PC-9 (cell line): ENCODE data around the gene LMX1B. TPM values are rescaled to one million over a fixed set of nuclear protein-coding genes. Genes with fewer than 3 reads are reported as not detected.
"Not testable (repeated sequence)": the region's sequence is repeated elsewhere in the genome, so short reads cannot be mapped to it uniquely, and the experiment has no call there.

Experiments
- BruUV-seq: library from RNA; stranded (reverse); fragments of 400-500 nt; replicated peaks from 2 replicates; lab custom pipeline; 2021; lab: Mats Ljungman, UMichigan
- CTCF ChIA-PET: fragments of 300-600 bp; sonication (Branson Sonifier 250); formaldehyde crosslinking; loops from one replicate; lab custom pipeline; 2022; ENCODE audit warnings: antibody characterized with exemption; lab: Charles Lee
- POLR2A ChIA-PET: fragments of 300-600 bp; sonication (Branson Sonifier 250); formaldehyde crosslinking; loops from one replicate; lab custom pipeline; 2022; ENCODE audit warnings: antibody characterized with exemption; ENCODE audit not compliant: unreplicated experiment; lab: Charles Lee
- DNase-seq, 2 experiments: peaks; one replicate each; pipeline versions ENCODE4 v3.0.0 to v3.0.0-alpha.2; 2015 to 2022; ENCODE audit warnings: mixed read lengths in 1 of 2
- H2AFZ ChIP-seq: fragments of 200-600 bp; sonication (generic); 2 replicates; pipeline ENCODE4 v1.8.1; 2017; ENCODE audit warnings: antibody characterized with exemption
- H3F3A ChIP-seq: fragments of 200-600 bp; sonication (generic); 2 replicates; pipeline ENCODE4 v1.8.1; 2017; ENCODE audit warnings: antibody characterized with exemption, mild to moderate bottlenecking, low read depth; ENCODE audit not compliant: insufficient read depth
- H3K27ac ChIP-seq: fragments of 200-600 bp; sonication (generic); 2 replicates; pipeline ENCODE4 v1.6.1; 2016; ENCODE audit warnings: mixed run types
- H3K27me3 ChIP-seq: fragments of 200-600 bp; sonication (generic); 2 replicates; pipeline ENCODE4 v1.6.1; 2016; ENCODE audit warnings: low read depth, mixed run types; ENCODE audit not compliant: insufficient read depth
- H3K36me3 ChIP-seq: fragments of 200-600 bp; sonication (generic); 2 replicates; pipeline ENCODE4 v1.6.1; 2016; ENCODE audit warnings: low read depth, mixed run types
- H3K4me1 ChIP-seq: fragments of 200-600 bp; sonication (generic); replicated peaks from 2 replicates; pipeline ENCODE4 v1.6.1; 2016; ENCODE audit warnings: mixed run types; ENCODE audit not compliant: insufficient read depth
- H3K4me2 ChIP-seq: fragments of 200-600 bp; sonication (generic); 2 replicates; pipeline ENCODE4 v1.6.1; 2017; ENCODE audit warnings: mixed run types
- H3K4me3 ChIP-seq: fragments of 200-600 bp; sonication (generic); 2 replicates; pipeline ENCODE4 v1.6.1; 2016; ENCODE audit warnings: mixed run types
- H3K79me2 ChIP-seq: fragments of 200-600 bp; sonication (generic); 2 replicates; pipeline ENCODE4 v1.6.1; 2017; ENCODE audit warnings: low read depth, mixed run types
- H3K9me2 ChIP-seq: fragments of 200-600 bp; sonication (generic); 2 replicates; pipeline ENCODE4 v1.8.1; 2017; ENCODE audit warnings: mild to moderate bottlenecking; ENCODE audit not compliant: insufficient read depth
- H3K9me3 ChIP-seq: fragments of 200-600 bp; sonication (generic); 2 replicates; pipeline ENCODE4 v1.8.1; 2016; ENCODE audit warnings: low read depth; ENCODE audit not compliant: insufficient read depth
- H4K20me1 ChIP-seq: fragments of 200-600 bp; sonication (generic); 2 replicates; pipeline ENCODE4 v1.8.1; 2017; ENCODE audit not compliant: insufficient read depth
- CTCF ChIP-seq: fragments of 200-600 bp; sonication (generic); conservative IDR thresholded peaks from 2 replicates; pipeline ENCODE4 v1.6.1; 2017; ENCODE audit warnings: mixed run types, antibody characterized with exemption, mild to moderate bottlenecking, moderate library complexity
- EZH2 ChIP-seq: fragments of 200-600 bp; sonication (generic); IDR thresholded peaks from 2 replicates; pipeline ENCODE4 v1.8.0; 2017; ENCODE audit warnings: antibody characterized with exemption, low read depth
- intact Hi-C: fragments of 100-400 bp; cut with micrococcal nuclease; formaldehyde crosslinking; loops from one replicate; pipeline ENCODE4 v1.10.0; 2022; ENCODE audit not compliant: unreplicated experiment
- total RNA-seq: library from RNA; stranded (reverse); gene quantifications from 2 replicates; pipeline ENCODE4 v1.2.3, GENCODE V29; 2021

The LMX1B gene
- total RNA-seq, 1 experiment from 2014 or later = not detected

- no peak for DNase-seq
- Histone ChIP-seq H4K20me1 (no peaks in the 10 kb centered on the region), H2AFZ (peak overlapping the region; percentile 90), H3K9me3 (no peaks in the 10 kb centered on the region), H3K4me2 (peak overlapping the region; percentile 85), H3K4me1 (peaks cover 10% of the 10 kb centered on the region), H3F3A (peaks cover 12% of the 10 kb centered on the region; the same call in 1 of the 2 replicates), H3K79me2 (no peaks in the 10 kb centered on the region), H3K27me3 (no peaks in the 10 kb centered on the region), H3K9me2 (no peaks in the 10 kb centered on the region), H3K4me3 (peak overlapping the region; percentile 89), H3K36me3 (no peaks in the 10 kb centered on the region), H3K27ac (no peak overlapping the region)
- ChIA-PET CTCF (no interaction called here), POLR2A (no interaction called here)
- no TSS peak for BruUV-seq
- TF ChIP-seq CTCF (no peak), EZH2 (no peak)
- intact Hi-C loops = no loop called here
These were observed 109.4 kb downstream of the LMX1B start for GRCh38 chr9:126722922-126723806.

GRCh38 chr9:126723807-126724172 lies 110.1 kb downstream of the LMX1B start:
- Histone ChIP-seq H3K27me3 (no peaks in the 10 kb centered on the region), H3K9me3 (no peaks in the 10 kb centered on the region), H3K4me1 (peaks cover 10% of the 10 kb centered on the region), H3K4me2 (no peak overlapping the region), H3K9me2 (no peaks in the 10 kb centered on the region), H4K20me1 (no peaks in the 10 kb centered on the region), H3F3A (peaks cover 12% of the 10 kb centered on the region), H3K4me3 (no peak overlapping the region), H3K27ac (no peak overlapping the region), H2AFZ (no peak overlapping the region), H3K79me2 (no peaks in the 10 kb centered on the region), H3K36me3 (no peaks in the 10 kb centered on the region)
- ChIA-PET CTCF (no interaction called here), POLR2A (no interaction called here)
- no peak for DNase-seq
- no TSS peak for BruUV-seq
- TF ChIP-seq CTCF (no peak), EZH2 (no peak)
- intact Hi-C loops = no loop called here

- Histone ChIP-seq H3K27me3 (no peaks in the 10 kb centered on the region), H3K4me2 (no peak overlapping the region), H3K27ac (no peak overlapping the region), H3K9me3 (no peaks in the 10 kb centered on the region), H4K20me1 (no peaks in the 10 kb centered on the region), H2AFZ (no peak overlapping the region), H3K36me3 (no peaks in the 10 kb centered on the region), H3K4me3 (no peak overlapping the region), H3F3A (peaks cover 12% of the 10 kb centered on the region), H3K79me2 (no peaks in the 10 kb centered on the region), H3K9me2 (no peaks in the 10 kb centered on the region), H3K4me1 (peaks cover 10% of the 10 kb centered on the region)
- no peak for TF ChIP-seq EZH2
- no peak for TF ChIP-seq CTCF
- DNase-seq = no peak
- POLR2A ChIA-PET = interaction anchor here (0.6 kb wide), 1 partner anchor 78 kb away, joined by 4 read pairs; no protein-coding TSS in a partner anchor
- BruUV-seq = no TSS peak
- intact Hi-C loops = no loop called here
- CTCF ChIA-PET = no interaction called here
These were observed 110.5 kb downstream of the LMX1B start for GRCh38 chr9:126724226-126724625.

- H3K4me1 ChIP-seq = peaks cover 10% of the 10 kb centered on the region
- H3K9me2 ChIP-seq, H3K79me2 ChIP-seq, H3K27me3 ChIP-seq, H3K4me2 ChIP-seq, POLR2A ChIA-PET, DNase-seq, intact Hi-C loops, H2AFZ ChIP-seq, H3K4me3 ChIP-seq, BruUV-seq, H3K36me3 ChIP-seq, H3K9me3 ChIP-seq, H3K27ac ChIP-seq, H4K20me1 ChIP-seq, CTCF ChIA-PET: not testable (repeated sequence)
- H3F3A ChIP-seq = peaks cover 12% of the 10 kb centered on the region
These were observed 111.8 kb downstream of the LMX1B start for GRCh38 chr9:126725485-126725884.

GRCh38 chr9:126728210-126728609 lies 114.5 kb downstream of the LMX1B start:
- POLR2A ChIA-PET, H3K36me3 ChIP-seq, H3F3A ChIP-seq, H3K9me3 ChIP-seq, intact Hi-C loops, DNase-seq, H3K9me2 ChIP-seq, H3K27me3 ChIP-seq, H3K4me2 ChIP-seq, H3K4me1 ChIP-seq, H4K20me1 ChIP-seq, H2AFZ ChIP-seq, BruUV-seq, H3K79me2 ChIP-seq, H3K4me3 ChIP-seq, H3K27ac ChIP-seq: not testable (repeated sequence)
- CTCF ChIA-PET = interaction anchor here (0.9 kb wide), 1 partner anchor 22 kb away, joined by 3 read pairs; no protein-coding TSS in a partner anchor
